GM21825 (cell line): ENCODE measurements around the gene CCDC194.
A peak's percentile ranks its signal among the peaks of the same experiment; 100 is the strongest.
"Not testable (repeated sequence)": the region's sequence is repeated elsewhere in the genome, so short reads cannot be mapped to it uniquely, and the experiment has no call there.

Experiments used
- ATAC-seq: cut with Tn5 transposase; IDR thresholded peaks from one replicate; pipeline ENCODE4 v1.9.1; 2021; ENCODE audit warnings: mild to moderate bottlenecking, moderate library complexity; ENCODE audit not compliant: unreplicated experiment

The CCDC194 gene

GRCh38 chr19:17376935-17377600 is 16.9 kb downstream of the CCDC194 start, which contains the start of gene PLVAP:
PLVAP (minus strand) TSS chr19:17377342; CDS start chr19:17377288, 54 bp downstream.
- no peak for ATAC-seq

GRCh38 chr19:17370026-17370587 is 23.9 kb downstream of the CCDC194 start:
- peak; percentile 48 for ATAC-seq

- ATAC-seq = no peak
These were observed 28.6 kb downstream of the CCDC194 start for GRCh38 chr19:17365361-17365760.

DNA sequence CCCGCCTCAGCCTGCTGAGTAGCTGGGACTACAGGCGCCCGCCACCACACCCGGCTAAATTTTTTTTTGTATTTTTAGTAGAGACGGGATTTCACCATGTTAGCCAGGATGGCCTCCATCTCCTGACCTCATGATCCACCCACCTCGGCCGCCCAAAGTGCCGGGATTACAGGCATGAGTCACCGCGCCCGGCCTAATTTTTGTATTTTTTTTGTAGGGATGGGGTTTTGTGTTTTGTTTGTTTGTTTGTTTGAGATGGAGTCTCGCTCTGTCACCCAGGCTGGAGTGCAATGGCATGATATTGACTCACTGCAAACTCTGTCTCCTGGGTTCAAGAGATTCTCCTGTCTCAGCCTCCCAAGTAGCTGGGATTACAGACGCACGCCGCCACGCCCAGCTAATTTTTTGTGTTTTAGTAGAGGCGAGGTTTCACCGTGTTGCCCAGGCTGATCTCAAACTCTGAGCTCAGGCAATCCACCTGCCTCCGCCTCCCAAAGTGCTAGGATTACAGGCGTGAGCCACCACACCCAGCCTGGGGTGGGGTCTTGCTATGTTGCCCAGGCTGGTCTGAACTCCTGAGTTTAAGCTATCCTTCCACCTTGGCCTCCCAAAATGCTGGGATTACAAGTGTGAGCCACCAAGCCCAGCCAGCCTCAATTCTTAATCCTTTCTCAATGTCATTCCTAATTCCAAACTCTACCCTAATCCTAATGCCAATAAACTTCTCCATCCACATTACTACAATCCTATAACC is 30.0 kb downstream of the CCDC194 start:
- ATAC-seq = not testable (repeated sequence)

- ATAC-seq = no peak
These were observed 33.8 kb downstream of the CCDC194 start for GRCh38 chr19:17359905-17360800.

DNA sequence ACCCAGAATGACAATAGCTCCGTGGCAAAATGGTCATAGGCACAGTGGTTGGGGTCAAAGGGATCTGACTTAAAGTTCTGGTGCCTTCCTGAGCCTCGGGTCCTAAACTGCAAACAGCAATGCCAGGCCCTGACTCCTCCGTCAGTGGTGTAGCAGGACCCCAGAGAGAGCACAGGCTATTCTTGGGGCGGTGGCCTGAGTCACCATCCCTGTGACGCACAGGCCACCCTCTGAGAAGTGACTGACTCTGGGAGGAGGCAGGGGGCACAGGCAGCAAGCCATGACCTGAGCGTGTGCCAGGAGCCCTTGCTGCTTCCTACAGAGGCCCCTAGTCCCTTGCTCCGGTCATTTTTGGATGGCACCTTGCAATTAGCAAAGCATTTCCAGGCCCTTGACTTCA is 35.6 kb downstream of the CCDC194 start:
- ATAC-seq = no peak

DNA sequence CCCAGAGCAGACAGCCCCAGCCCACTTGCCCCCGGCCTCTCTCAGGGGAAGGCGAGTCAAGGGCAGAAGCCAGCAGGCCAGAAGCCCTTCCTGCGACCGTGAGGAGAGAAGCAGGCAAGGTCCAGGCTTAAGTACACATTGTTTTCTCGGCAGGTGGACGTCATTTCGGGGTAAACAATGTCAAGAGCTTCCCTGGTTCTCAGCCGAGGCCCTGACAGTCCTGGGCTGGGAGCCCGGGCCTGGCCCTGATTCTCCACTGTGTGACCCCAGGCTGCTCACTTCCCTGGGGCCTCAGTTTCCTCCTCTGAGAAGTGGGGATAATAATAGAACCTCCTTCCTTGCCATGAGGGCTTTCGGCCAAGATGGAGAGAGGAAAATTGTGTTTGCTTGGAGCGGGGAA is 36.3 kb downstream of the CCDC194 start:
- no peak for ATAC-seq

DNA sequence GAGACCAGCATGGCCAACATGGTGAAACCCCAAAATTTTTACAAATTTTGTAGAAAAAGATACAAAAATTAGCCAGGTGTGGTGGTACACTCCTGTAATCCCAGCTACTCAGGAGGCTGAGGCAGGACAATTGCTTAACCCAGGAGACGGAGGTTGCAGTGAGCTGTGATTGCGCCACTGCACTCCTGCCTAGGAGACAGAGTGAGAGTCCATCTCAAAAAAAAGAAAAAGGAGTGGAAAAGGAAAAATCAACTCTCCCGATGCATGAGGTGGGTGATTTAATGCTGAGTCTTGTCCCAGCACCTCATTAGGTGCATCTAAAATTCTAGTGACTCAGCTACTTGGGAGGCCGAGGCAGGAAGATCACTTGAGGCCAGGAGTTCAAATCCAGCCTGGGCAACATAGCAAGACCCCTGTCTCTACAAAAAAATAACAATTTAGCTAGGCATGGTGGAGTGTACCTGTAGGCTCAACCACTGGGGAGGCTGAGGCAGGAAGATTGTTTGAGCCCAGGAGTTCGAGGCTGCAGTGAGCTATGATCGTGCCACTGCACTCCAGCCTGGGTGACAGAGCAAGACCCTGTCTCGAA is 36.8 kb downstream of the CCDC194 start:
- ATAC-seq = no peak

DNA sequence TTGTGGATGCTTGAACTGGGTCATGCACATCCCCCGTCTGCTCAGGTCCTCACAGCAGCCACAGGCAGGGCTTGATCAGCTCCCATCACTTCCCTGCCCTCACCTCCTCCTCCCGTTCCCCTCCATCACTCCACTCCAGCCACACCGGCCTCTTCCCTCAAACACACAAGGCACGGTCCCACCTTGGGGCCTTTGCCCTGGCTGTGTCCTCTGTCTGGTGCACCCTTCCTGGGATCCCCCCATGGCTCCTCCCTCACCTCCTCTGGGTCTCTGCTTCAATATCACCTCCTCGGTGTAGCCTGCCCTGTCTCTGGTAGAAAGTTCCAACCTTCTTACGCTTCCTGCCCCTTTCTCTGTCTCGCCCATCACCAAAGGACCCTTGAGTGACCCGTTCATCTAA is 40.6 kb downstream of the CCDC194 start:
- ATAC-seq = no peak

DNA sequence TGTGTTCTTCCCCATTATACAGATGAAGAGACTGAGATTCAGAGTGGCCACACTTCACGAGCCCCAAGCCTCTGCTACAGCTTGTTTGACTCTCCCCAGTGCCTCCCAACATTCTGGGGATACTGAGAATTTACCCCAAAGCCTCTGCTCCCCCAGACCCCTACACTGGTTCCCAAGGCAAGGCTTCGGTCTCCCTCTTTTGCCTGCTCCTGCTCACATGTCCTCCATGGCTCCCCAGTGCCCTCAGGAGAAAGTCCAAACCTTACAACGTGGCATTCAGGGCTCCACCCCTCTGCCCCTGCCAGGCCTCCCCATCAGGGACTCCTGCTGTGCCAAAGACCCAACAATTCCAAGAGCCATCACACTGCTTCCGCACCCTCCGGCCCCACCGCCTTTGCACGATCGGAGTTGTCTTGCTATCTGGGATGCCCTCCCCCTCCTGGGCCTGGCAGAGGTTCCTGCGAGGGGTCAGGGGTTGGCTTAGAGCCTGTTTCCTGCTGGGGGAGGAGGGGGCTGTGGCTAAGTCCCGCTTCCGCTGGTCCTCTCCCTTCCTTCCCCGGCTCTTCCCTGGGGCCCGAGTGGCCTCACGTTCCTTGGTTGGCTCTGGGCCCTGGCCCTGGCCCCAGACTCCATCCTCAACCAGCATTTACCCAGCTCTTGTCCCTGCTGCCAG is 41.3 kb downstream of the CCDC194 start:
- ATAC-seq = no peak

DNA sequence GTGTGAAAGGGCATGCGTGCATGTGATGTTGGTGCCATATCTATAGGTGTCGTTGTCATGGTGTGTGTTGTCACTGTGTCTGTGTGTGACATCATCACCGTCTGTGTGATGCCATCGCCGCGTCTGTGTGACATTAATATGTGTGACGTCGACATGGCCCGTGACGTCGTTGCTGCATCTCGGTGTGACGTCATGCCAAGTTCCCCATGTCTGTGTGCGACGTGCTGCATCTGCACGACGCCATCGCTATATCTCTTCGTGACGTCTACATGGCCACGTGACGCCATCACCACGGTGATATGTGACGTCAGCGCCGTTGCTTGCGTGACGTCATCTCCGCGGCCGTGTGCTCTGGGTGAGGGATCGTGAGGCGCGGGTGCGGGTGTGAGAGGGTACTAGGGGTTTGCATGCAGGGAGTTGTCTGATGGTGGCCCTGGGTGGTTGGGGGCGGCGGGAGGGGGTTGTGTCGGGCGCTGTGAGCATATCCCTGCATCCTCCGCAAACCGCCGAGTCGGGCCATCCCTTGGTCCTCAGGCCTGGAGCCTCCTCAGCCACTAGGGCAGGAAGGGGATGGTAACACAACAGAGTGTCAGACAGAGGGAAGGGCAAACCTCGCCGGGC is 42.1 kb downstream of the CCDC194 start:
- no peak for ATAC-seq

GRCh38 chr19:17348700-17349099 is 45.3 kb downstream of the CCDC194 start:
- ATAC-seq = no peak

GRCh38 chr19:17347877-17348276 is 46.1 kb downstream of the CCDC194 start:
- ATAC-seq = no peak

DNA sequence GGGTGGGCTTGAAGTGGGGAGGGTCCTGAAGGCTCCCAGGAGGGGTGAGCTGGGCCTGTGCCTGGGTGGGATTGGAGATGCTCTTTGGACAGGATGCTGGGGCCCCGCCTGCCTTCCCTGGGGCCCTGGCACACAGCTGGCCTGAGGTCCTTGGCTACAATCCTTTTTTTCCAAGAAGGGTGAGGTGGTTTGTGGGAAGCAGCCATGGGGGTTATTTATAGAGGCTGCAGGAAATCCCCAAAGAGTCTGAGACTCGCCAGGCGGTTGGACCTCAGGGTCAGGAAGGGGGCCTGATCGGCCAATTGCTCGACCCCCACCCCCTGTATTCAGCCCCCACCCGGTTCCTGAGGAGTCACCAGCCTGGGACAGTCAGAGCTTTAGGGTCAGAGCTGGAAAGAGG is 46.6 kb downstream of the CCDC194 start:
- no peak for ATAC-seq

- ATAC-seq = no peak
These were observed 47.8 kb downstream of the CCDC194 start for GRCh38 chr19:17346109-17346671.

DNA sequence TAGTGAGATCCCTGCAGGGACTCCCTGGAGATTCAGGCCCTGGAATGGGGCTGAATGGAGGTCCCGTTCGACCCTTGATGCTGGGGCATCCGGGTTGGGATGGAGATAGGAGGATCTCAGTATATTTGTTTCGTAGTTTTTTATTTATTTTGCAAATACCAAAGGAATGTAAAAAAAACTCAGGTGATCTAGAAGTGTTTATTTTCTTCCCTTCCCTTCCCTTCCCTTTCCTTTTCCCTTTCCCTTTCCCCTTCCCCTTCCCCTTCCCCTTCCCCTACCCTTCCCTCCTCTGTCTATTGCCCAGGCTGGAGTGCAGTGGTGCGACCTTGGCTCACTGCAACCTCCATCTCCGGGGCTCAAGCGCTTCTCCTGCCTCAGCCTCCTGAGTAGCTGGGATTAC is 52.2 kb downstream of the CCDC194 start:
- ATAC-seq = no peak

DNA sequence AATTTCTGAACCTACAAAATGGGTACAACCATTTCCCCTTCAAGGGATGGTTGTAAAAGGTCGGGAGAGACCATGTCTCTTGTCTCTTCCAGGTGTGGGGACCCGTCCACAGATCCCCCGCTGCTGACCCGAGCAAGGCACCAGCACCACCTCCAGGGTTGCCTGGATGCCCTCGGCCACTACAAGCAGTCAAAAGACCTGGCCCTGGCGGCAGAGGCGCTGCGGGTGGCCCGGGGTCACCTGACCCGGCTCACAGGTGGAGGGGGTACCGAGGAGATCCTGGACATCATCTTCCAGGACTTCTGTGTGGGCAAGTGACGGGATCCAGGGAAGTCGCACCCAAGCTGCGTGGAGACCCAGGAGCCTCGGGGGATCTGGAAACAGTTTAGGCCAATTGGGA is 52.6 kb downstream of the CCDC194 start:
- no peak for ATAC-seq

DNA sequence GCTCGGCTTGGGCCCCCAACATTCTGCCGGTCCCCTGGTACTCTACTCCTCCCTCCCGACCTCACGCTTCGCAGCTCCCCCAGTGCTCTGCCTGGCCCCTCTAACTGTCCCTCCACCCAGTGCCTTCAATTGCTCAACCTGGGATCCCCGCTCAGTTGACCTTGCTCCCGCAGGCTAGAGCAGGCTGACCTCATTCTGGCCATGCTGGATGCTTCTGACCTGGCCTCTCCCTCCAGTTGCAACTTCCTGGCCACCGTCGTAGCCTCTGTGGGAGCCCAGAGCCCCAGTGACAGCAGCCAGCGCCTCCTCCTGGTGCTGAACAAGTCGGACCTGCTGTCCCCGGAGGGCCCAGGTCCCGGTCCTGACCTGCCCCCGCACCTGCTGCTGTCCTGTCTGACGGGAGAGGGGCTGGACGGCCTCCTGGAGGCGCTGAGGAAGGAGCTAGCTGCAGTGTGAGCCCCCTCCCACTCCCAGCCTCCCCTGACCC is 53.1 kb downstream of the CCDC194 start:
- no peak for ATAC-seq
